ENCODE measurements around the gene POC1A.
"Not testable (repeated sequence)": the region's sequence is repeated elsewhere in the genome, so short reads cannot be mapped to it uniquely, and the experiment has no call there.

Gene POC1A

DNA sequence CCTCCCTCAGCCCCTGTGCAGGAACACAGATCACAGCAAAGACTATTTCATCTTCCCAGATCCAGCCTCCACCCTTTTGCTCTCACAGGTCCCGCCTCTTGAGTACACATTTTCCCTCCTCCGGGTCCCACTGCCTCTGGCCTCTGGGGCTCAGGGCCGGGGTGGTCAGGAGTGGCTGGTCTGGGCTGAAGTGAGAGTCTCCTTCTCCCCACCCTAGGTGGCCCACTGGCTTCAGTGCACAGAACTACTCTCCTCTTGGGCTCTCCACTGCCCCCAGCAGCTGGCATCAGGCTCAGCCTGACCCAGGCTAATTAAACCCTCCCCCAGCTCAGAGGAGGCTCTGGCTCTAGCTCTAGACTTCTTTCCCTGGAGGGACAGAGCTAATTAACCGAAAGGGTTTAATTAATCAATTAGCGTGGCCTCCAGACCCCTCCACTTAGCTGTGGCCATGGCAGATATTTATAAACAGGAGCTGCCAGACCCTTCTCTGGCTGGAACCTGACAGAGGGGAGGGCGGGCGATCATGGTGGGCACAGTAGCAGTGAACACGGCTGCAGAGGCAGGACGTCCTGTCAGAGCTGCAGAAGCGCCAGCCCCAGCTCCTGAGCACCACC lies 113.0 kb downstream of the POC1A start:
- no peak for DNase-seq

DNA sequence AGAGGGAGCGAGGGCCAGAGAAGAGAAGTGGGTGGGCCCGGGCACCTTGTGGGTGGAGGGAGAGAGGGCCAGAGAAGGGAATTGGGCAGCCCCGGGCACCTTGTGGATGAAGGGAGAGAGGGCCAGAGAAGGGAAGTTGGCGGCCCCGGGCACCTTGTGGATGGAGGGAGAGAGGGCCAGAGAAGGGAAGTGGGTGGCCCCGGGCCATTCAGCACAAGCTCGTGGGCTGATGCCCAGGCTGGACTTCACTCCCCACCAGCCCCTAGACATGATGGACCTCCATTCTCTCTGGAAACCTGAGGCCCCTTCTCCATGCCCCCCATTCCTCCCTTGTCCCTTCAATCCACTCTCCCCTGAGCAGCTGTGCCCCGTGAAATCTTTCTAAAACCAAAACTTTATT lies 113.6 kb downstream of the POC1A start:
- DNase-seq: no peak

DNA sequence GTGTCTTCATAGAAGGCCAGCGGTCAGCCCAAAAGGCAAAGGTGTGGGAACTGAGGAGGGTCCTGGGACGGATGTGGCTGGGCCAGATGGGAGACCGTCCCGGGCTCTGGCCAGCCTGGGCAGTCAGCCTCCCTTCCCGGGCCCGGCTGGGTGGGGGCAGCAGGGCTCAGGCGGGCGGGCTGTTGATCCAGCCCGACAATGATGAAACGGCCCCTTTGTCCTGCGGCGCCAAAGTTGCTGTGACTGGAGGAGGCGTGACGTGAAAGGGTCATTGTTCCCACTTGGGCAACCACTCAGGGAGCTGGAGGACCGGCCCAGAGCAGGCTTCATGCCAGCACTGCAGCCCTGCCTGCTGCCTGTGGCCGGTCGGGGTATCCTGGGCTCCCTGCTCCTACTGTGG lies 114.4 kb downstream of the POC1A start:
- DNase-seq: no peak

DNA sequence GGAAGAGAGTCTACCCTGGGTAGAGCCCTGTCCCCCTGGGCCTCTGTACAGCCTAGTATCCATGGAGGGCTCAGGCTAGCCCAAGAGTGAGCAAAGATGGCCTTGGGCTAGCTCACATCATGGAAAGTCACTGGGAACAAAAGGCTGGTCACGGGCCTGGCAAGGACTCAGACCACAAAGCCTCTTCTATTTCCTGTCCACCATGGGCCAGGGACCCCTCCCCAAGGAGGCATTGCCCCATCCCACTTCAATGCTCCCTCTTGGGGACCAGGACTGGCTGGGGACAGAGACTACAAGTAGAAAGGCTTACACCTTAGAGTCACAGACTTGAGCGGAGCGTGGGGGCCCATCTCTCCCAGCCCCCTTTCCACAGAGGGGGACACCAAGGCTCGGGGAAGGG lies 114.8 kb downstream of the POC1A start:
- no peak for DNase-seq

DNA sequence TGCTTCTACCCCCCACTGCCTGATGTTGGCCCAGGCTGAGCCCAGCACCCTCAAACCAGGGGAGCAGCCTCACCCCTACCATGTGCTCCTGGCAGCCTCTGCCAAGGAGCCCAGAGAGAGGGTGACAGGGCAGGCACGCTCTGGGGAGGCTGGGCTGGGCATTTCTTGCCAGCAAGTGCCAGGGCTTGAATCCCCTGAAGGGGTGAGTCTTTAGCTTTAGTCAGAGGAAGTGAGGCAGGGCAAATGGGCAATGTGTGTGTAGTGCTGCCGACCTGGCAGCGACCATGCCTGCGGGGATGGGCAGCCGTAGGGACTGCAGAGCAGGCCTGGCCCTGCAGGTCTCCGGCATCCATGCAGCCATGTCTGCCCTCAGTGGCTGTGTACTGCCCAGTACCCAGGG lies 116.0 kb downstream of the POC1A start:
- no peak for DNase-seq

DNA sequence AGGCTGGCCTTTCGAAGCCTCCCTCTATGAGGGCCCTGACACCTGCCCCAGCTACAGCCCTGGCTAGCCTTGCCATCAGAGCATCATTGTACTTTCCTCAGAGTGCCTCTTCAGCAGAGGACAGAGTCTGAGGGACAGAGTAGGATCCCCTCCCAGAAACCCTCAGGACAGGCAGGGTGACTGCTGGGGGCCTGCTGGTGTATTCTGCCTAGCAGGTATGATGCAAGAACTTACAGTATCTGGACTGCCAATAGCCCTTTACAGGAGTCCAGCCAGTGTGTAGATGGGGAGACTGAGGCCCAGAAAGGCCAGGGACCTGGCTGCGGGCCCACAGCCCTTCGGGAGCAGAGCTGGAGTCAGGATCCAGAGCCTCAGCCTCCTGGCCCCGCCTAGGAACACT lies 116.9 kb downstream of the POC1A start:
- no peak for DNase-seq

DNA sequence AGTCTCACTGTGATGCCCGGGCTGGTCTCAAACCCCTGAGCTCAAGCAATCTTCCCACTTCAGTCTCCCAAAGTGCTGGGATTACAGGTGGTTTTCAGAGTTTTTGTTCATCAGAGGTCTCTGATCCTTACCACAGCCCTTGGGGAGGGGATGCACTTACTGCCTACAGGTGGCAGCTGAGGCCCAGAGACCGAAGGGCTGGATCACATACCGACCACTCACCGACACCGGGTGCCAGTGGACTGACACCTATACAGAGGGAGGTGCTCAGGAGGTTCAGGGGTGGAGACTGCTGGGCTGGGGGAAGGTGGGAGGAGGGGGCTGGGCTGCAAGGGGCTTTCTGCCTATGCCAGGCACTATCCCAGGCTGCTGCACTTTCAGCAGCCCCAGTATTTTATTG lies 117.4 kb downstream of the POC1A start:
- DNase-seq: no peak

DNA sequence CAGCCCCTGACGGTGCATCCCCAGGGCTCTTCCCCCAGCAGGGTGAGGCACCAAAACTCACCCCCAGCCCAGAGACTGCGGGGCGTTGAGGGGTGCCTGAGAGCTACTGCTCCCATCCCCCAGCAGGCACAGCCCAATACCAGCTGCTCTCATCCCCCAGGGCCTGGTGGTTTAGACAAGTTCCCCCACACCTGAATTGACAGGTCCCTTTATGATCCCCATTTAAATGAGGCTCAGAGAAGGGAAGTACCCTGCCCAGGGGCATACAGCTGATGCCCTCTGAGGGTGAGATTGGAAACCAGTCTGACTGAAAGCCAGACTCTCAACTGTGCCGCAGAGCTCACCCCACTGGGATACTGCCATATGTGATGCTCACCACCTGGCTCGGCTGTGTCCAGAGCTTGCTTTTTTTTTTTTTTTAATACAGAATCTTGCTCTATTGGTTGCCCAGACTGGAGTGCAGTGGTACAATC lies 118.0 kb downstream of the POC1A start:
- no peak for DNase-seq

DNA sequence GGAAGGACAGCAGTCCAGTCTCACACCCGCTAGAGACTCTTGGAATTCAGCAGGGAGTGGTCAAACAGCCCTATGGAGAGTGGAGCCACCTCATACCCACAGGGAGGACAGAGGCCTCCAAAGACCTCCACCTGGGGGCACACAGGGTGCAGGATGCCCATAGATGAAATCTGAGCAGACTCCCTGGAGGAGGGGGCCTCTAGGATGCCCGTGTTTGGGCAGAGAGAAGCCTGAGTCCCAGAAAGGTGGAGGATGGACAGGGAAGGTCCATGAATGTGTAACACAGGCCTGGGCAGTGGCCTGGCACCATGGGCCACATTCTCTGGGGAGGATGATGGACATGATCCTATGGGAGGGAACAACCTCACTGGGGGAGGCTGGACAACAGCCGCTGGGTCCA lies 119.6 kb downstream of the POC1A start:
- no peak for DNase-seq

DNA sequence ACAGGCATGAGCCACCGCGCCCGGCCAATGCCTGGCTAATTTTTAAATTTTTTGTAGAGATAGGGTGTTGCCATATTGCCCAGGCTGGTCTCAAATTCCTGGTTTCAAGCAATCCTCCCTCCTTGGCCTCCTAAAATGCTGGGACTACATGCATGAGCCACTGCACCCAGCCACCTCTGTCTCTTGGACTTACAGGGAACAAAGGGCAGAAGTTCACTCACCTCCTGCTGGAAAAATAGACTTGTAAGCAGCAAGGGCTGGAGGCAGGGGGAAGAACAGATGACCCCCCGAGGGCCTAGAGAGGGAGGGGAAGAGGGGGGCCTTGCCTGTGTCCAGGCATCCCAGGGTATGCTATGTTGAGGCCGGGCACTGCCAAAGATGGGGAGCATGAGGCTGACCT lies 120.0 kb downstream of the POC1A start:
- DNase-seq: no peak

DNA sequence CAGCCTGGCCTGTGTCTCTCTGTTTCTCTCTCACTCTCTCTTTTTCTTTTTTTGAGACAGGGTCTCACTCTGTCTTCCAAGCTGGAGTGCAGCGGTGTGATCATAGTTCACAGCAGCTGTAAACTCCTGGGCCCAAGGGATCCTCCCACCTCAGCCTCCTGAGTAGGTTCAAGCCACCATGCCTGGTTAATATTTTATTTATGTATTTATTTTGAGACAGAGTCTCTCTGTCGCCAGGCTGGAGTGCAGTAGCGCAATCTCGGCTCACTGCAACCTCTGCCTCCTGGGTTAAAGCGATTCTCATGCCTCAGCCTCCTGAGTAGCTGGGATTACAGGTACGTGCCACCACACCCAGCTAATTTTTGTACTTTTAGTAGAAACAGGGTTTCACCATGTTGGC lies 120.5 kb downstream of the POC1A start:
- DNase-seq: not testable (repeated sequence)

DNA sequence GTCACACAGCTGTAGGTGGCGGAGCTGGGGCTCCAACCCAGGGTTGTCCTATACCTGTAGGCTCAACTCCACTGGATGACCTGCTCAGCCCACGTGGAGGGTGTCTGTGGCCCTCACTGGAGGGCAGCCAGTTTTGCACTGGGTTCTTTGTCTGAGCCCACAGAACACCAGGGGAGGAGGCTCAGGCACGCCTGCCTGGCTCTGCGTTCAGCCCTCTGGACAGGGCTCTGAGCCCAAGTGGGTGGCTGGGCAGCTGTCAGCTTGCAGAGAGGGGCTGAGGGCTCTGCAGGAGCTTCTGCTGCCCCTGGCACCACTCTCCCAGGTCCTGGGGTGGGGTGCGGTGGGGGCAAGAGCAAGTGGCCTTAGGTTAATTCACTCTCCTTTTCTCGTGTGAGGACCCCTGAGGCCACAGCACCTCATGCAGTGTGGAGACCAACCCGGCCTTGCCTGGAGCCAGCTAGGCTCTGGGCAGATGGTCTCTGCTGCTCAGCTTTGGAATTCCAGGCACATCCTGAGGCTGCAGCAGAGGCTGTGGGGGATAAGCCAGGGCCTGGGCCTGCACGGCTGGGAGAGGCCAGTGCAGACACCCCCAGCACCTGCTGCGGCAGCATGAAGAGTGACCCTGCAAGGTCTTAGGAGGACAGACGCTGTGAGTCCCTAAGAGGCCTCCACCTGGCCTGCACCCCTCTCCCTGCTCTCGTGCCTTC lies 121.4 kb downstream of the POC1A start:
- DNase-seq: no peak

DNA sequence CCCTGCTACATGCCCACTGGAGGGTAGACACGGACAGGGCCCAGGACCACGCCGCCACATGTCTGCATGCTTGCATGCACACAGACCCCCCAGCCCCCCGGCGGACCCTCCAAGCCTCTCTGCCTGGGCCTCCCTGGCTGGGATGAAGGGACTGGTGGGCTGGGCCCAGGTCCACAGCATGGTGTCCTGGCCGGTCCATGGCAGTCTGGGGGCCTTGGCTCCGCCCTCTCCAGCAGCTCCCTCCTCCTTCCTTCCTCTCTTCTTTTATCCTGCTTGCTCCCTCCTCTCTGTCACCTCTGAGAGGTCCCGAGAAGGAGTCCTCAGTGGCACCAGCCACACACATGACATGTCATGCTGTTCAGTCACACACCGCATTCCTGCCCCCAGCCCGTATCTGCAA lies 122.3 kb downstream of the POC1A start:
- DNase-seq: no peak

DNA sequence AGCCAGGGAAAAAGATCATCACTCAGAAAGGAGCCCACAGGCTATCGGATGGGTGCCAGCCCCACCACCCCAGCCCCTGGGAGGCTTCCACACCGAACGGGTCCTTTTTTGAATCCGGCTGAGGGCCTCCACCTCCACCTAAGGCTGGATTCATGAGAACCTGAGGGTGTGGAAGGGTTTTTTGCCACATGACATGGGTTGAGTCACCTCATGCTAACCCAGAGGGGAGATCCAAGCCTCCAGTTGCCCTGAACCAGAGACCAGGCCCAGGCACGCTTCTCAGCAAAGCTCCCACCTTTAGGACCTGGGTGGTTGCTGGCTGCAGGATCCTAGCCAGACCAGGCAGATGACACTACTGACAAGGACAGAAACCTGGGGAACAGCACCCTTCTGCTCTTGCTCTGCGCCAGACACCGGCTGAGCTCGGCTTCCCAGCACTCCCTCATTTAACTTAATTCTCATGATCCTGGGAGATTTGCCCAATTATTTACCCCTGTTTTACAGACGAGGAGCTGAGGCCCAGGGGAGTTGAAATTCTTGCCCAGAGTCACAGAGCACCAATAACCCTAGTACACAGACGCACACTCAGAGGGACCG lies 123.4 kb downstream of the POC1A start:
- no peak for DNase-seq

DNA sequence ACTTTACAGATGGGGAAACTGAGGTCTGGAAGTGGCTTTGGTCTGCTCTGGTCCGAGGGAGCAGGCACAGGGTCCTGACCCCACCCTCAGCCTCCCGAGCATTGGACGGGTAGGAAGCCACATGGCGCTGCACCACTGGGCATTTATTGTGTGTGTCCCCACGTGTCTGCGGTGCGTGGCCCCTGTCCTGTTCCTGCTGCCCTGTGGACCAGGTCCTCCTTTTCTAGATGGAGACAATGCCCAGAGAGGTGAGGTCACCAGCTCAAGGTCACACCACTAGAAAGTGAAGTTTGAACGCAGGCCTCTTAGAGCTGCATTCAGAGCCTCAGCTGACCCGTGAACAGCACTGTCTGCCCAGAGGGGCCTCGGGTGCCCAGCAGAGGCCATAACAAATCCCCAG lies 124.7 kb downstream of the POC1A start:
- no peak for DNase-seq

DNA sequence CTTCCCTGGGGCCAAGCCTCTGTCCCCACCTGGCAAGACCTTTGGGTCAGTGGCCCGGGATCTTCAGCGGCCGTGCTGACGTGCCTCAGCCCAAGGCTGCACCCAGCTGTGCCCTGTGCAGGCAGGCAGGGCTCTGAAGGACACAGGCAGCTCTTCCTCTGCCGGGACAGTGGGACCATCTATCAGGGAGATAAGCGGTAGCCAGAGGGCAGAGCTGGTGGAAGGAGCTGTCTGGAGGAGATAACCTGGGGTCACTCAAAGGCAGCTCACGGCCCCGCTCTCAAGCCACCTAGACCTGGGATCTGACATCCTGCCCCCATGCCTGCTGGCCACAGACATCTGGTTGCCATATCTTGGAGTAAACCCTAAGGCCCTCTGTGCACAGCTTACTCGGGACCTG lies 125.2 kb downstream of the POC1A start:
- DNase-seq: no peak

DNA sequence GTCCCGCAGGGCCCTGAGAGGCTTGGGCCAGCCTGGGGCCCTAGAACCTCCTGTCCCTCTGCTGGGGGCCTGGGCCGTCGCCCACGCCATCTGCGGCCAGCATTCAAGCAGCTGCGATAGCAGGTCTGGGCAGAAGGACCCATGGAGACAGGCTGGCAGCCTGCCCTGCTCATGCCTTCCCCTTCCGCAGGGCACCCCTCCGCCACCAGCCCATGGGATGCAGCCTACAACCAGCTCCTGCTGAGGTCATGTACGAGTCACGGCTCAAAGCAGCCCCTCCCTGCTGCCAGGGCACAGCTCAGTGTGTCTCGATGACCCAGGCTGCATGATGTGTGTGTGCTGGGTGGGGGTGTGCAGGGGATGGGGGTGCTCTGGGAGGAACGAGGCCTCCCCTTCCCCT lies 125.7 kb downstream of the POC1A start:
- DNase-seq: no peak

DNA sequence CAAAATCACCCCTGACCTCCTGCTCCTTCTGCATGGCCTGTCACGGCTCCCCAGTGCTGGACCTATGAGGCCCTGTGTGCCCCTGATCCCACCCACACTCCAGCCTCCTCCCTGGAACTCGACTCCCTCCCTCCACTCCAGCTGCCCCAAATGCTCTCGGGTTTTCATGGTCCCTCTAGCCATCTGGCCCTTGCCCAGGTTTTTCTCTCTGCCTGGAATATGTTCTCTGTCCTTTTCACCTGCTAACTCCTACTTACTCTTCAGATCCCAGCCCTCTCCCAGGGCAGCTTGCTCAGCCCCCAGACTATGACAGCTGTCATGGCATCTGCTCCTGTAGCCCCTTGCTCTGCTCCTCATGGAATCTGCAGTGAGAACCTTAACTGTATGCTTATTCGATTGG lies 128.2 kb downstream of the POC1A start:
- no peak for DNase-seq

DNA sequence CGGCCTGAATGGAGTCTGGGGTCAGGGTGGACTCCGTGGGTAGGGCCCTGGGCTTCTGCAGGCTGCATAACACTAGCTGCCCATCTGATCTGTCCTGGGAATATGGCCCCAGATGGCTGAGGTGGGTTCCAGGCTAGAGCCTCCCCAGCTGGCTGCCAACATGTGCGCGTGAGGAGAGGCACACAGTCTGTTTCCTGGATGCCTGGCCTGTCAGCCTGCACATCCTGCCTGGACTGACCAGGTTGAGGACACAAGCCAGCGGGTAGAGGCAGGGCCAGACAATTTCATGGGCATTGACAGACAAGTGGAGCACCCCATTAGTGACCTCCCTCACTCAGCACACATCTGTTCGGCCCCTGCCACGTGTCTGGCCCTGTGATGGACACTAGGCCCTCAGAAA lies 128.8 kb downstream of the POC1A start:
- no peak for DNase-seq
